RWPE2 (cell line): ENCODE measurements around the gene KCNMA1.

Experiments
- ATAC-seq: fragments of 200-7000 bp; cut with Tn5 transposase; 3 replicates; pipeline ENCODE4 v1.9.1; 2021; ENCODE audit warnings: low read depth
- DNase-seq: peaks from one replicate; pipeline ENCODE4 v3.0.0-alpha.2; 2020; ENCODE audit warnings: low spot score
- H3K27ac ChIP-seq: fragments of 450-650 bp; 2 replicates; pipeline ENCODE4 v1.5.1; 2017; ENCODE audit warnings: mild to moderate bottlenecking; ENCODE audit not compliant: poor library complexity, severe bottlenecking
- H3K27me3 ChIP-seq: fragments of 250-450 bp; sonication (Bioruptor Pico); 2 replicates; pipeline ENCODE4 v1.5.1; 2021; ENCODE audit warnings: mild to moderate bottlenecking, moderate library complexity; ENCODE audit not compliant: insufficient read depth, poor library complexity, severe bottlenecking
- H3K36me3 ChIP-seq: fragments of 250-450 bp; sonication (Bioruptor Pico); 2 replicates; pipeline ENCODE4 v1.5.1; 2020; ENCODE audit warnings: low read depth, mild to moderate bottlenecking, moderate library complexity
- H3K4me1 ChIP-seq: fragments of 250-450 bp; sonication (Bioruptor Pico); 2 replicates; pipeline ENCODE4 v1.5.1; 2021; ENCODE audit warnings: mild to moderate bottlenecking, moderate library complexity; ENCODE audit not compliant: insufficient read depth, poor library complexity, severe bottlenecking
- H3K4me3 ChIP-seq: fragments of 250-450 bp; sonication (Bioruptor Pico); 2 replicates; pipeline ENCODE4 v1.5.1; 2021; ENCODE audit warnings: mild to moderate bottlenecking, moderate library complexity; ENCODE audit not compliant: severe bottlenecking
- H3K9me3 ChIP-seq: fragments of 250-450 bp; sonication (Bioruptor Pico); 2 replicates; pipeline ENCODE4 v1.5.1; 2021; ENCODE audit warnings: mild to moderate bottlenecking, moderate library complexity; ENCODE audit not compliant: severe bottlenecking
- TF ChIP-seq, protein P1 (sequence below): fragments of 450-650 bp; IDR thresholded peaks from one replicate; pipeline ENCODE4 v1.5.1; 2017; ENCODE audit warnings: mild to moderate bottlenecking, moderate library complexity; ENCODE audit not compliant: poor library complexity, severe bottlenecking

Gene KCNMA1

GRCh38 chr10:77236700-77237099 lies 400.9 kb downstream of the KCNMA1 start:
- H3K36me3 ChIP-seq = no peaks in the 10 kb centered on the region
- DNase-seq = no peak
- no peaks in the 10 kb centered on the region for H3K27me3 ChIP-seq
- TF ChIP-seq, protein P1, sequence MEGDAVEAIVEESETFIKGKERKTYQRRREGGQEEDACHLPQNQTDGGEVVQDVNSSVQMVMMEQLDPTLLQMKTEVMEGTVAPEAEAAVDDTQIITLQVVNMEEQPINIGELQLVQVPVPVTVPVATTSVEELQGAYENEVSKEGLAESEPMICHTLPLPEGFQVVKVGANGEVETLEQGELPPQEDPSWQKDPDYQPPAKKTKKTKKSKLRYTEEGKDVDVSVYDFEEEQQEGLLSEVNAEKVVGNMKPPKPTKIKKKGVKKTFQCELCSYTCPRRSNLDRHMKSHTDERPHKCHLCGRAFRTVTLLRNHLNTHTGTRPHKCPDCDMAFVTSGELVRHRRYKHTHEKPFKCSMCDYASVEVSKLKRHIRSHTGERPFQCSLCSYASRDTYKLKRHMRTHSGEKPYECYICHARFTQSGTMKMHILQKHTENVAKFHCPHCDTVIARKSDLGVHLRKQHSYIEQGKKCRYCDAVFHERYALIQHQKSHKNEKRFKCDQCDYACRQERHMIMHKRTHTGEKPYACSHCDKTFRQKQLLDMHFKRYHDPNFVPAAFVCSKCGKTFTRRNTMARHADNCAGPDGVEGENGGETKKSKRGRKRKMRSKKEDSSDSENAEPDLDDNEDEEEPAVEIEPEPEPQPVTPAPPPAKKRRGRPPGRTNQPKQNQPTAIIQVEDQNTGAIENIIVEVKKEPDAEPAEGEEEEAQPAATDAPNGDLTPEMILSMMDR = no peak
- peak; percentile 50; the same call in 1 of the 3 replicates for ATAC-seq
- H3K4me1 ChIP-seq = peaks cover 4% of the 10 kb centered on the region
- H3K27ac ChIP-seq = no peak overlapping the region
- H3K9me3 ChIP-seq = no peaks in the 10 kb centered on the region
- H3K4me3 ChIP-seq = no peak overlapping the region

- DNase-seq (no peak), ATAC-seq (no peak)
- no peaks in the 10 kb centered on the region for H3K36me3 ChIP-seq
- H3K27ac ChIP-seq = no peak overlapping the region
- TF ChIP-seq, protein P1 = no peak
- peaks cover 4% of the 10 kb centered on the region for H3K4me1 ChIP-seq
- H3K27me3 ChIP-seq = no peaks in the 10 kb centered on the region
- H3K9me3 ChIP-seq = no peaks in the 10 kb centered on the region
- H3K4me3 ChIP-seq = no peak overlapping the region
These were observed 401.6 kb downstream of the KCNMA1 start for GRCh38 chr10:77236029-77236428.

DNA sequence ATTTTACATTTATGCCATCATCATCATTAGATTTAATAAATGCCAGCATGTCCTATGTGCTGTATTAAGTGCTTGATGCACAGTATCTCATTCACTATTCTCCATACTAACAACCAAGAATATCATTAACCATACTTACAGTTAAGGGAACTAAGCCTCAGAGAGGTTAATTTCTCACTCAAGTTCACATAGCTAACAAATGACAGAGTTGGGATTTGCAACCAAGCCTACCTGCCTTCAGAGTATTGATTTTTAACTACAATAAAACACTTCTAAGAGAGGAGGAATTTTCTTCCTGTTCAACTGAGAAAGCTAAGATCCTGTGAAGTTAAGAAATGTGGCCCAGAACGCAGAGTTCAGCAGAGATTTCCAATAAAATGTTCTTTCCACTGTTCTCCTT lies 403.0 kb downstream of the KCNMA1 start:
- TF ChIP-seq, protein P1 = no peak
- Histone ChIP-seq H3K4me3 (no peak overlapping the region), H3K9me3 (no peaks in the 10 kb centered on the region), H3K36me3 (no peaks in the 10 kb centered on the region), H3K4me1 (peaks cover 4% of the 10 kb centered on the region), H3K27me3 (no peaks in the 10 kb centered on the region), H3K27ac (no peak overlapping the region)
- DNase-seq (no peak), ATAC-seq (no peak)

GRCh38 chr10:77233466-77233865 lies 404.1 kb downstream of the KCNMA1 start:
- no peak overlapping the region for H3K27ac ChIP-seq
- ATAC-seq (no peak), DNase-seq (no peak)
- H3K4me1 ChIP-seq = peaks cover 4% of the 10 kb centered on the region
- H3K9me3 ChIP-seq = no peaks in the 10 kb centered on the region
- no peaks in the 10 kb centered on the region for H3K36me3 ChIP-seq
- no peak overlapping the region for H3K4me3 ChIP-seq
- TF ChIP-seq, protein P1 = no peak
- H3K27me3 ChIP-seq = no peaks in the 10 kb centered on the region

DNA sequence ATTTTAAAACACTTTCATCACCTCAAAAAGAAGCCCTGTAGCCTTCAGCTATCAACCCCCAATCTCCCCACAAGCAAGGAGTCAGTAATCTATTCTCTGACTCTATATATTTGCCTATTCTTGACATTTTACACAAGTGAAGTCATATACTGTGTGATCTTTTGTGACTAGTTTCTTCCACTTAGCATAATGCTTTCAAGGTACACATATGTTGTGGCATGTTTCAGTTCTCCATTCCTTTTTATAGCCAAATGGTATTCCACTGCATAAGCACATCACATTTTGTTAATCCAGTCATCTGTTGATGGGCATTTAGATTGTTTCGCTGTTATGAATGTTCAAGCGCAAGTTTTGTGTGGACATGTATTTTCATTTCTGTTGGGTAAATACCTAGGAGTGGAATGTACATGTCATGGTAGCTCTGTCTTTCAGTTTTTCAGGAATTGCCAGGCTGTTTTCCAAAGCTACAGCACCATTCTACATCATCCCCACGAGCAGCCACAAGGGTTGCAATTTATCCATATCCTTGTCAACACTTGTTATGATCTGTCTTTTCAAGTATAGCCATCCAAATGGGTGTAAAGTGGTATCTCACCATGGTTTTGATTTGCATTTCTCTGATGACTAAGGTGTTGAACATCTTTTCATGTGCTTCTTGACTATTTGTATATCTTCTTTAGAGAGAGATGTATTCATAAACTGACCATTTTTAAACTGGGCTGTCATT lies 405.6 kb downstream of the KCNMA1 start:
- H3K27me3 ChIP-seq = no peaks in the 10 kb centered on the region
- TF ChIP-seq, protein P1 = no peak
- H3K4me3 ChIP-seq = no peak overlapping the region
- peaks cover 2% of the 10 kb centered on the region for H3K4me1 ChIP-seq
- H3K9me3 ChIP-seq = no peaks in the 10 kb centered on the region
- no peaks in the 10 kb centered on the region for H3K36me3 ChIP-seq
- ATAC-seq = no peak
- DNase-seq = no peak
- no peak overlapping the region for H3K27ac ChIP-seq
